GM12874 (cell line): ENCODE results near the gene VDAC1.

Experiments
- CTCF ChIP-seq: IDR thresholded peaks from 2 replicates; pipeline ENCODE4 v1.5.1; 2011; ENCODE audit warnings: low read depth, mild to moderate bottlenecking, control low read depth, low read length, moderate library complexity; ENCODE audit not compliant: insufficient read depth

VDAC1 gene

GRCh38 chr5:133978943-133979342 is 25.8 kb downstream of the VDAC1 start:
- no peak for TF ChIP-seq CTCF

- TF ChIP-seq CTCF = no peak
Measured at GRCh38 chr5:133977858-133978257, 26.9 kb downstream of the VDAC1 start.

GRCh38 chr5:133977161-133977787 is 27.5 kb downstream of the VDAC1 start:
- no peak for TF ChIP-seq CTCF

- TF ChIP-seq CTCF = no peak
Measured at GRCh38 chr5:133974142-133974541, 30.6 kb downstream of the VDAC1 start.

GRCh38 chr5:133970325-133970909 is 34.4 kb downstream of the VDAC1 start:
- TF ChIP-seq CTCF = no peak

GRCh38 chr5:133969654-133970324 is 35.0 kb downstream of the VDAC1 start:
- no peak for TF ChIP-seq CTCF

GRCh38 chr5:133968204-133968980 is 36.4 kb downstream of the VDAC1 start, which contains the start of gene C5orf15:
TSS of gene C5orf15 (minus strand) at chr5:133968625. CDS start at chr5:133968584, 41 bp downstream.
- no peak for TF ChIP-seq CTCF
